HG03342 (cell line): ENCODE results near the gene UBE2E2.

Experiments
- ATAC-seq: cut with Tn5 transposase; IDR thresholded peaks from one replicate; pipeline ENCODE4 v1.9.1; 2021; ENCODE audit warnings: mild to moderate bottlenecking, moderate library complexity; ENCODE audit not compliant: unreplicated experiment

Gene UBE2E2

GRCh38 chr3:23192816-23193215, 10.3 kb upstream of the UBE2E2 start:
- no peak for ATAC-seq

- no peak for ATAC-seq
Observed at GRCh38 chr3:23193831-23194230, 9.3 kb upstream of the UBE2E2 start.

GRCh38 chr3:23198801-23199200, 4.3 kb upstream of the UBE2E2 start:
- ATAC-seq: no peak

- no peak for ATAC-seq
Observed at GRCh38 chr3:23199649-23200048, 3.5 kb upstream of the UBE2E2 start.

GRCh38 chr3:23201154-23201838, 1.8 kb upstream of the UBE2E2 start:
- no peak for ATAC-seq

GRCh38 chr3:23202203-23202920, 765 bp upstream of the UBE2E2 start:
- ATAC-seq: peak; percentile 20

GRCh38 chr3:23203708-23204330, 692 bp downstream of the UBE2E2 start:
- ATAC-seq: peak; percentile 22

- no peak for ATAC-seq
Observed at GRCh38 chr3:23206366-23206765, 3.2 kb downstream of the UBE2E2 start.

- ATAC-seq: no peak
Observed at GRCh38 chr3:23209103-23209502, 6.0 kb downstream of the UBE2E2 start.

- ATAC-seq: no peak
Observed at GRCh38 chr3:23209747-23210487, 6.8 kb downstream of the UBE2E2 start.

- ATAC-seq: no peak
Observed at GRCh38 chr3:23213813-23214212, 10.7 kb downstream of the UBE2E2 start.

- no peak for ATAC-seq
Observed at GRCh38 chr3:23217872-23218554, 14.9 kb downstream of the UBE2E2 start.

- peak; percentile 39 for ATAC-seq
Observed at GRCh38 chr3:23219117-23219516, 16.0 kb downstream of the UBE2E2 start.

GRCh38 chr3:23219552-23219951, 16.4 kb downstream of the UBE2E2 start:
- ATAC-seq: peak; percentile 49

- ATAC-seq: no peak
Observed at GRCh38 chr3:23221136-23221535, 18.0 kb downstream of the UBE2E2 start.

GRCh38 chr3:23232016-23232415, 28.9 kb downstream of the UBE2E2 start:
- no peak for ATAC-seq

- ATAC-seq: no peak
Observed at GRCh38 chr3:23232854-23233253, 29.7 kb downstream of the UBE2E2 start.

GRCh38 chr3:23235264-23235663, 32.1 kb downstream of the UBE2E2 start:
- ATAC-seq: no peak

GRCh38 chr3:23236890-23237289, 33.8 kb downstream of the UBE2E2 start:
- no peak for ATAC-seq

- no peak for ATAC-seq
Observed at GRCh38 chr3:23238156-23238555, 35.0 kb downstream of the UBE2E2 start.

- ATAC-seq: no peak
Observed at GRCh38 chr3:23238578-23238977, 35.5 kb downstream of the UBE2E2 start.
